ENCODE data around the gene ITIH4. TPM values are rescaled to one million over a fixed set of nuclear protein-coding genes. Genes with fewer than 3 reads are reported as not detected.
"Not testable (repeated sequence)": the region's sequence is repeated elsewhere in the genome, so short reads cannot be mapped to it uniquely, and the experiment has no call there.

Gene ITIH4
- total RNA-seq, 3 donors from 2014 or later, result 1.9 to 6.0 (median 4.3) TPM

GRCh38 chr3:52779837-52780585, 50.5 kb downstream of the ITIH4 start:
- no peak for DNase-seq
- no peak for ATAC-seq
- Histone ChIP-seq H3K9me3 (no peaks in the 10 kb centered on the region), H3K36me3 (ENCODE audit: low read depth) (no peaks in the 10 kb centered on the region), H3K4me3 (no peak overlapping the region), H3K4me1 (ENCODE audit: low read depth) (no peaks in the 10 kb centered on the region)
- intact Hi-C loops (cut with DNase I, micrococcal nuclease), result no loop called here
- TF ChIP-seq CTCF (IDR thresholded peaks at IDR 0.05), result no peak

DNA sequence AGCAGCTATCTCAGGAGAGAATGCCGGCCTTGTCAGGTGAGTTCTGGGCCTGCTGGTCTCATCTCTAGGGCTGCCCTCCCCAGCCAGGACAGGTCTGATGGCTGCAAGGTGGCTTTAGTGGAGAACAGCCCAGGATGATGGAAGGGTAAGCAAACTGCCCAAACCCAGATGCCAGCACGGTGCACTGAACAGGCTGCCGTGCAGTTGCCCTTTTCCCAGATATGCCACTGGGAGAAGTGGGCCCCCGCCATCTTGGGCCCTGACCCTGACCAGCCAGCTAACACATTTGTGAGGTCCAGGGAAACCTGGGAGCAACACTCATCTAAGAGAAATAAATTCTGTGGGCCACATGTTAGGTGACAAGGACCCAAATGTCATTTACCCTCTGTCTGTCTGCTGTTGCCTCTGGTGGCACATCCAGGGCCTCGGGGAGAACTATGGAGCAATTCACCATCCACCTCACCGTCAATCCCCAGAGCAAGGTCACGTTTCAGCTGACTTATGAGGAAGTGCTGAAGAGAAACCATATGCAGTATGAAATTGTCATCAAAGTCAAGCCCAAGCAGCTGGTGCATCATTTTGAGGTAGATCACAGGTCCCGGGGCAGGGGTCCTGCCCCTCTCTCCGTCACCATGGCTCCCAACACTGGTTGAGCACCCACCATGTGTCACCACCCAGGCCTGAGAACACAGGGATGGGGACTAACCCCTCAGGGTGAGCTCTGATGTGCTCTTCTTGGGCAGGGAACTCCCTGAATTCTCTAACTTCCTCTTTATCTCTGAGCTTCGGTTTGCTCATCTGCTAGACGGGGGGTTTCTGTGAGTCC, 51.2 kb downstream of the ITIH4 start:
- Histone ChIP-seq H3K4me3 (no peak overlapping the region), H3K4me1 (ENCODE audit: low read depth) (no peaks in the 10 kb centered on the region), H3K9me3 (no peaks in the 10 kb centered on the region), H3K36me3 (ENCODE audit: low read depth) (no peaks in the 10 kb centered on the region)
- DNase-seq, result no peak
- intact Hi-C loops (cut with DNase I, micrococcal nuclease), result no loop called here
- peak; percentile 31 for ATAC-seq
- TF ChIP-seq CTCF (IDR thresholded peaks at IDR 0.05), result no peak

DNA sequence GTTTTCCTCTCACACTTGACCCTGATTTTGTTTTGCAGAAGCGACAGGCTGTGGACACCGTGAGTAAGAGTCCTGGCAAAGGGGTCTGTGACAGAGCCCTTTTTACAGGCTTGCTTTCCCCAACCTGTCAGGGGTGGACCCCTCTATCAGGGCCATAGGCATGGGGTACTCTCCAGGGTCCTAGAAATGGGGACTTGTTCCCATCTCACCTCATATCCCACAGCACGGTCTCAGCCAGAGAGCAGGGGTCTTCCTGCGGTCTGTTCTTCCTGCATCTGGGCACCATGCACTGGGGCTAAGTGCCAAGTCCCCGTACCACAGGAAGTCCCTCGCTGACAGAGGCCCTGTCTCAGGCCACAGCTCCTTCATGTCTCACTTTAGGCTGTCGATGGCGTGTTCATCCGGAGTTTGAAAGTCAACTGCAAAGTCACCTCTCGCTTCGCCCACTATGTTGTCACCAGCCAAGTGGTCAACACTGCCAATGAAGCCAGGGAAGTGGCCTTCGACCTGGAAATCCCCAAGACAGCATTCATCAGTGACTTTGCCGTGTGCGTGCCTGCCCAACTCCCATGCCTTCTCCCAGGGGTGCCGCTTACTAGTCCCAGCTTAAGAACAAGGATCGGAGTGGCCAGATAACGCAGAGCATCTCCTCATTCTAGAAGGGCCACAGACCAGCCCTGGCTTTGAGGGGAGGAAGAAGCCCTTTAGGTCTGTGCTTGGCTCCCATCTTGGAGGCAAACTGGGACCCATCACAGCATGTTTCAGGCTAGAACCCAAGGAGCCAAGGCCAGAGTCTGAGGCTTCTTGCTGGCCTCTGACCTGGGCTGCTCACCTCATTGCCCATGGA, 52.3 kb downstream of the ITIH4 start:
- no peak overlapping the region for H3K4me3 ChIP-seq
- intact Hi-C loops (cut with DNase I, micrococcal nuclease), result no loop called here

GRCh38 chr3:52777127-52777958, 53.1 kb downstream of the ITIH4 start, which contains the start of gene ITIH1:
Gene ITIH1 (plus strand): TSS chr3:52777599. CDS start chr3:52777616, 17 bp downstream.
- no peaks in the 10 kb centered on the region for H3K4me1 ChIP-seq (ENCODE audit: low read depth)
- TF ChIP-seq CTCF (IDR thresholded peaks at IDR 0.05), result no peak
- ATAC-seq (no peak), DNase-seq (no peak)
- no peak within 1 kb of the TSS for H3K4me3 ChIP-seq
- intact Hi-C loops (cut with DNase I, micrococcal nuclease), result no loop called here
- no peaks in the 10 kb centered on the region for H3K9me3 ChIP-seq
- no peaks in the 10 kb centered on the region for H3K36me3 ChIP-seq (ENCODE audit: low read depth)

More for the DNA sequence above, 52.3 kb downstream of the ITIH4 start:
- ATAC-seq (no peak), DNase-seq (no peak)
- no peaks in the 10 kb centered on the region for H3K36me3 ChIP-seq (ENCODE audit: low read depth)
- no peaks in the 10 kb centered on the region for H3K4me1 ChIP-seq (ENCODE audit: low read depth)
- no peak for TF ChIP-seq CTCF (IDR thresholded peaks at IDR 0.05)
- H3K9me3 ChIP-seq, result no peaks in the 10 kb centered on the region

GRCh38 chr3:52776486-52776885, 54.0 kb downstream of the ITIH4 start:
- H3K4me3 ChIP-seq; H3K36me3 ChIP-seq (ENCODE audit: low read depth); DNase-seq; H3K9me3 ChIP-seq; ATAC-seq; intact Hi-C loops (cut with DNase I, micrococcal nuclease); H3K4me1 ChIP-seq (ENCODE audit: low read depth): not testable (repeated sequence)

Data from mucosa of descending colon (tissue), 3 donors.